ENCODE data around the gene RBMS3. TPM values are rescaled to one million over a fixed set of nuclear protein-coding genes. Genes with fewer than 3 reads are reported as not detected.

Gene RBMS3
- total and polyA plus RNA-seq, 2 of the 8 experiments (the other 6 are each of a cell fraction or from before 2014, with no cell fraction given): 3.7 to 6.9 TPM

DNA sequence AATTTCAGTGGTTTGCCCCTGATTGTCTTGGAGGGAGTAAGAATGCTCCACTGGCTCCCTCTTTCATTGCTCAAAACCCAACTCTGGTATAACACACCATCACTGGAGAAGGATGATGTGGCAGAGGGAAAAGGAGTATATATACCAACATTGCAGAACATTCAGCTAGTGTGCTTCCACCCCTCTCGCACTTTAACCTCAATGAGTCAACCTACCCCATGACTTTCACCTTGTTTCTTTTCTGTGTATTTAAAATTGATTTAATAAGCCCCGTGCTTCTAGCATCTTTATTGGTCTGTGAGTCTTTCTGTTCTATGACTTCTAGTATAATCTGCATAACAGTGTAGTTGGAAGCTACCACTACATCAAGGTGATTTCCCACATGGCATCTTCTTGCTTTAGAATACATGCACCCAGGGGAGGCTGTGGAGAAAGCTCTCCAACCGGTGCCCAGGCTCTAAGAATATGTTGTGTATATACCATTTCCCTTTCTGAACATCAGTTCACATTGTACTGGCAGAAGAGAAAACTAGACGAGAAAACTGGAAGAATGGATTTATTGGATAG is 730.4 kb downstream of the RBMS3 start (continued):
- no peak for TF ChIP-seq SAP30 (IDR thresholded peaks at IDR 0.05; ENCODE audit: insufficient read depth, insufficient replicate concordance, low read length)
- TF ChIP-seq ZNF274 (IDR thresholded peaks at IDR 0.05; ENCODE audit: borderline replicate concordance, extremely low read depth, low read length): no peak
- TF ChIP-seq SP1 (IDR thresholded peaks at IDR 0.05; ENCODE audit: low read depth, low read length): no peak
